Cortex of kidney (tissue), 1 donor: ENCODE measurements around the gene HSD3B7.

Experiments used
- DNase-seq: peaks from one replicate; lab custom pipeline; 2025; lab: John Stamatoyannopoulos, UW

Gene HSD3B7

GRCh38 chr16:30957456-30958174, 27.4 kb upstream of the HSD3B7 start, which contains the start of gene SETD1A:
SETD1A (plus strand) TSS chr16:30957754; CDS start chr16:30958732, 978 bp downstream.
- no peak for DNase-seq

- DNase-seq, result no peak
Measured at GRCh38 chr16:30958175-30959079, 26.6 kb upstream of the HSD3B7 start.

GRCh38 chr16:30961384-30961783, 23.6 kb upstream of the HSD3B7 start:
- no peak for DNase-seq

GRCh38 chr16:30963925-30964511, 21.0 kb upstream of the HSD3B7 start:
- no peak for DNase-seq

GRCh38 chr16:30964574-30965226, 20.3 kb upstream of the HSD3B7 start:
- no peak for DNase-seq

- DNase-seq, result no peak
Measured at GRCh38 chr16:30965436-30965835, 19.6 kb upstream of the HSD3B7 start.

- DNase-seq, result no peak
Measured at GRCh38 chr16:30966033-30966619, 18.9 kb upstream of the HSD3B7 start.

GRCh38 chr16:30967795-30968194, 17.2 kb upstream of the HSD3B7 start:
- DNase-seq, result no peak

GRCh38 chr16:30969246-30969842, 15.7 kb upstream of the HSD3B7 start:
- no peak for DNase-seq

- DNase-seq, result no peak
Measured at GRCh38 chr16:30971298-30971697, 13.7 kb upstream of the HSD3B7 start.

- DNase-seq, result no peak
Measured at GRCh38 chr16:30972872-30973271, 12.1 kb upstream of the HSD3B7 start.

- no peak for DNase-seq
Measured at GRCh38 chr16:30974348-30974747, 10.7 kb upstream of the HSD3B7 start.

GRCh38 chr16:30976486-30976885, 8.5 kb upstream of the HSD3B7 start:
- DNase-seq, result no peak

GRCh38 chr16:30977502-30977901, 7.5 kb upstream of the HSD3B7 start:
- no peak for DNase-seq

- DNase-seq, result no peak
Measured at GRCh38 chr16:30979170-30980022, 5.6 kb upstream of the HSD3B7 start.

GRCh38 chr16:30980023-30980371, 5.0 kb upstream of the HSD3B7 start:
- DNase-seq, result no peak

- no peak for DNase-seq
Measured at GRCh38 chr16:30980434-30980833, 4.6 kb upstream of the HSD3B7 start.

GRCh38 chr16:30980959-30981358, 4.0 kb upstream of the HSD3B7 start:
- no peak for DNase-seq

- no peak for DNase-seq
Measured at GRCh38 chr16:30982548-30983288, 2.3 kb upstream of the HSD3B7 start.
